GM21737 (cell line): ENCODE data around the gene GAPVD1.
"Not testable (repeated sequence)": the region's sequence is repeated elsewhere in the genome, so short reads cannot be mapped to it uniquely, and the experiment has no call there.

Experiments used
- ATAC-seq: cut with Tn5 transposase; IDR thresholded peaks from one replicate; pipeline ENCODE4 v1.9.1; 2021; ENCODE audit warnings: mild to moderate bottlenecking, moderate library complexity; ENCODE audit not compliant: unreplicated experiment

The GAPVD1 gene

GRCh38 chr9:125261501-125262293, at the start of gene GAPVD1:
Gene GAPVD1, plus strand, starts transcription at chr9:125261826. Its CDS starts 37,096 bp downstream, at chr9:125298922.
- ATAC-seq: peak; percentile 89

GRCh38 chr9:125214186-125214585, 47.4 kb upstream of the GAPVD1 start:
- ATAC-seq: no peak

- ATAC-seq: no peak
These were observed 43.0 kb upstream of the GAPVD1 start for GRCh38 chr9:125218621-125219020.

GRCh38 chr9:125224858-125225257, 36.8 kb upstream of the GAPVD1 start:
- not testable (repeated sequence) for ATAC-seq

- ATAC-seq: no peak
These were observed 33.9 kb upstream of the GAPVD1 start for GRCh38 chr9:125227761-125228160.

- ATAC-seq: no peak
These were observed 27.9 kb upstream of the GAPVD1 start for GRCh38 chr9:125233678-125234077.

- not testable (repeated sequence) for ATAC-seq
These were observed 27.5 kb upstream of the GAPVD1 start for GRCh38 chr9:125234099-125234498.

- no peak for ATAC-seq
These were observed 25.7 kb upstream of the GAPVD1 start for GRCh38 chr9:125235804-125236519.

- ATAC-seq: not testable (repeated sequence)
These were observed 25.0 kb upstream of the GAPVD1 start for GRCh38 chr9:125236520-125237159.

- no peak for ATAC-seq
These were observed 23.3 kb upstream of the GAPVD1 start for GRCh38 chr9:125238127-125238914.

- ATAC-seq: no peak
These were observed 22.6 kb upstream of the GAPVD1 start for GRCh38 chr9:125238915-125239446.

- no peak for ATAC-seq
These were observed 21.7 kb upstream of the GAPVD1 start for GRCh38 chr9:125239631-125240597.

- ATAC-seq: peak; percentile 7
These were observed 21.0 kb upstream of the GAPVD1 start for GRCh38 chr9:125240649-125240999.

GRCh38 chr9:125241000-125241862, 20.4 kb upstream of the GAPVD1 start, which contains the start of gene HSPA5:
Gene HSPA5, minus strand, starts transcription at chr9:125241343. Its CDS starts 217 bp downstream, at chr9:125241126.
- peak; percentile 93 for ATAC-seq

- ATAC-seq: peak; percentile 20
These were observed 19.5 kb upstream of the GAPVD1 start for GRCh38 chr9:125241863-125242739.

GRCh38 chr9:125243792-125244260, 17.8 kb upstream of the GAPVD1 start:
- no peak for ATAC-seq

GRCh38 chr9:125246261-125246667, 15.4 kb upstream of the GAPVD1 start:
- no peak for ATAC-seq
